Esophagus squamous epithelium (tissue), 4 donors: ENCODE results near the gene CPNE4.

Experiments
- POLR2A ChIP-seq, 4 donors: fragments of 450-650 bp; IDR thresholded peaks; one replicate each; pipeline ENCODE4 v1.6.1; 2017; ENCODE audit warnings: antibody characterized with exemption in 4 of 4, mild to moderate bottlenecking in 4 of 4, moderate library complexity in 3 of 4
- TF ChIP-seq, protein P1 (sequence below), 6 experiments: fragments of 450-650 bp in 4 of 6; fragments of 200-600 bp in 2 of 6; sonication (generic) in 2 of 6; IDR thresholded peaks; one replicate each; pipeline ENCODE4 v1.5.1; 2016 to 2019; ENCODE audit warnings: antibody characterized with exemption in 6 of 6, mild to moderate bottlenecking in 4 of 6, moderate library complexity in 4 of 6

GRCh38 chr3:131530843-131531242, 504.0 kb downstream of the CPNE4 start:
- TF ChIP-seq, protein P1, sequence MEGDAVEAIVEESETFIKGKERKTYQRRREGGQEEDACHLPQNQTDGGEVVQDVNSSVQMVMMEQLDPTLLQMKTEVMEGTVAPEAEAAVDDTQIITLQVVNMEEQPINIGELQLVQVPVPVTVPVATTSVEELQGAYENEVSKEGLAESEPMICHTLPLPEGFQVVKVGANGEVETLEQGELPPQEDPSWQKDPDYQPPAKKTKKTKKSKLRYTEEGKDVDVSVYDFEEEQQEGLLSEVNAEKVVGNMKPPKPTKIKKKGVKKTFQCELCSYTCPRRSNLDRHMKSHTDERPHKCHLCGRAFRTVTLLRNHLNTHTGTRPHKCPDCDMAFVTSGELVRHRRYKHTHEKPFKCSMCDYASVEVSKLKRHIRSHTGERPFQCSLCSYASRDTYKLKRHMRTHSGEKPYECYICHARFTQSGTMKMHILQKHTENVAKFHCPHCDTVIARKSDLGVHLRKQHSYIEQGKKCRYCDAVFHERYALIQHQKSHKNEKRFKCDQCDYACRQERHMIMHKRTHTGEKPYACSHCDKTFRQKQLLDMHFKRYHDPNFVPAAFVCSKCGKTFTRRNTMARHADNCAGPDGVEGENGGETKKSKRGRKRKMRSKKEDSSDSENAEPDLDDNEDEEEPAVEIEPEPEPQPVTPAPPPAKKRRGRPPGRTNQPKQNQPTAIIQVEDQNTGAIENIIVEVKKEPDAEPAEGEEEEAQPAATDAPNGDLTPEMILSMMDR (IDR thresholded peaks at IDR 0.05) = no peak
- TF ChIP-seq POLR2A (IDR thresholded peaks at IDR 0.05) = no peak
